ENCODE measurements around the gene WBP1L. TPM values are rescaled to one million over a fixed set of nuclear protein-coding genes. Genes with fewer than 3 reads are reported as not detected.
"Not testable (repeated sequence)": the region's sequence is repeated elsewhere in the genome, so short reads cannot be mapped to it uniquely, and the experiment has no call there.

The WBP1L gene
- polyA plus RNA-seq (2013): 16.3 TPM

DNA sequence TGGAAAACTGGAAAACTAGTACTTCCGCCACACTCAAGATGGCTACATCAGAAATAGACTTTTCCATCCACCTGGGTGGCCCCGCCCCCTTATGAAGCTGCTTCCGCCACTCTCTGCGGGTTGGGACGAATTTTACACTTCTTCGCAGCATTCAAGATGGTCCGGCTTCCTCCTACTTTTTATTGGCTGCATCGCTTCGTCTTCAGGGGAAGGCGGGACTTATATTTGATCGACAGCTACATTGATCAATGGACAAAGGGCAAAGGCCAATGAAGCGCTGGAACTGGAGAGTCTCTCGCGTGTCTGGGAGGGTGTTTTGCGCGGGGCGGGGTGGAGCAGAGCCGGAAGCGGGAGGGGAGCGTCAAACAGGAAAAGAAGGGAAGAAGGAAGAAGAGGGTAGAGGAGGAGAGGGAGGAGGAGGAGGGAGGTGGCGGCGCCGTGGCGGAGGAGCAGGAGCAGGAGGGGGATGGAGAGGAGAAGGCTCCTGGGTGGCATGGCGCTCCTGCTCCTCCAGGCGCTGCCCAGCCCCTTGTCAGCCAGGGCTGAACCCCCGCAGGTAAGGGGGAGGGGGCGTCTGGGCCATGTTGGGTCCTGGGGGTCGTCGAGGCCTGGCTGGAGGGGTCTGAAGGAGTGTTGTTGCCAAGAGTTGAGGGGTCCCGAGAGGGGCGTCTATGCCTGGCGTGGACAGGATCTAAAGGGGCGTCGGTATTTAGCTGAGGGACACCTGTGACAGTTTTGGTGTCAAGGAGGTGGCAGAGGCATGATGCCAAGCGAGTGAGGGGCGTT, at the start of gene WBP1L:
Gene WBP1L, plus strand, starts transcription at position 361 of the 786 bp plus-strand sequence. Its CDS starts 106 bp downstream, at position 467.
- Histone ChIP-seq H3K27ac (ENCODE audit: insufficient read depth in 1 of 2, low read depth in 1 of 2, low read length in 2 of 2, poor library complexity in 1 of 2, severe bottlenecking in 2 of 2) (peak within 1 kb of the TSS; percentile 67 to 84), H3K27me3 (replicated peaks in 2 of 5; ENCODE audit: control insufficient read depth in 4 of 5, insufficient read depth in 5 of 5, low read length in 4 of 5) (no peaks in the 10 kb centered on the region), H3K9me3 (ENCODE audit: control extremely low read depth in 1 of 5, control insufficient read depth in 4 of 5, insufficient read depth in 2 of 5, low read depth in 1 of 5, low read length in 4 of 5) (no peaks in the 10 kb centered on the region), H3K36me3 (ENCODE audit: control insufficient read depth in 4 of 4, insufficient read depth in 4 of 4, low read length in 3 of 4) (peaks cover 0 to 3% (median 2%) of the 10 kb centered on the region in 4 experiments), H3K4me1 (ENCODE audit: control extremely low read depth in 1 of 4, control insufficient read depth in 4 of 4, insufficient read depth in 4 of 4, low read length in 3 of 4) (peaks cover 23 to 64% (median 48%) of the 10 kb centered on the region in 4 experiments), H3K4me3 (ENCODE audit: control insufficient read depth in 1 of 7, extremely low read depth in 1 of 7, insufficient read depth in 4 of 7, low read depth in 2 of 7, low read length in 6 of 7) (peak within 1 kb of the TSS; percentile 80 to 96 (median 91))
- WGBS (ENCODE audit: insufficient coverage): 0% methylated on average over 29 of the region's 37 CpGs
- POLR2A ChIA-PET: interaction anchor here (0.6 to 1.8 kb wide), 4 partner anchors 30 to 1040 kb away, joined by 3 to 5 read pairs (median 3); partner anchors contain the start of genes ARL3 and SFXN2
- CTCF ChIA-PET: interaction anchor here (1.2 to 3.0 kb wide), 4 partner anchors 9 to 69 kb away, joined by 3 to 21 read pairs (median 4); no protein-coding TSS in a partner anchor
- peak; percentile 98 to 99 (median 99) for DNase-seq

DNA sequence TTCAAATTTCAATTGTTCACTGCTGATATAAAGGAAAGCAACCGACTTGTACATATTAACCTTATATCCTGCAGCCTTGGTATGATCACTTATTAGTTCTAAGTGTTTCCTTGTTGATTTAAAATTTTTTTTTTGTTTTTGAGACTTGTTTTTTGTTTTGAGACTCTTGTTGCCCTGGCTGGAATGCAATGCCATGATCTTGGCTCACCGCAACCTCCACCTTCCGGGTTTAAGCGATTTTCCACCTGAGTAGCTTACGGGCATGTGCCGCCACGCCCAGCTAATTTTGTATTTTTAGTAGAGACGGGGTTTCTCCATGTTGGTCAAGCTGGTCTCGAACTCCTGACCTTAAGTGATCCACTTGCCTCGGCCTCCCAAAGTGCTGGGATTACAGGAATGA, 48.3 kb upstream of the WBP1L start:
- H3K27me3 ChIP-seq (replicated peaks in 2 of 5; ENCODE audit: control insufficient read depth in 4 of 5, insufficient read depth in 5 of 5, low read length in 4 of 5); POLR2A ChIA-PET; H3K27ac ChIP-seq (ENCODE audit: insufficient read depth in 1 of 2, low read depth in 1 of 2, low read length in 2 of 2, poor library complexity in 1 of 2, severe bottlenecking in 2 of 2); DNase-seq; H3K4me1 ChIP-seq (ENCODE audit: control extremely low read depth in 1 of 4, control insufficient read depth in 4 of 4, insufficient read depth in 4 of 4, low read length in 3 of 4); H3K4me3 ChIP-seq (ENCODE audit: control insufficient read depth in 1 of 7, extremely low read depth in 1 of 7, insufficient read depth in 4 of 7, low read depth in 2 of 7, low read length in 6 of 7); H3K9me3 ChIP-seq (ENCODE audit: control extremely low read depth in 1 of 5, control insufficient read depth in 4 of 5, insufficient read depth in 2 of 5, low read depth in 1 of 5, low read length in 4 of 5): not testable (repeated sequence)
- 100% methylated on average over 5 of the region's 10 CpGs for WGBS (ENCODE audit: insufficient coverage)
- H3K36me3 ChIP-seq (ENCODE audit: control insufficient read depth in 4 of 4, insufficient read depth in 4 of 4, low read length in 3 of 4): peaks cover 0 to 18% (median 10%) of the 10 kb centered on the region in 4 experiments
- CTCF ChIA-PET: interaction anchor here (0.9 to 1.4 kb wide), 2 partner anchors 49 to 112 kb away, joined by 3 to 4 read pairs; no protein-coding TSS in a partner anchor

DNA sequence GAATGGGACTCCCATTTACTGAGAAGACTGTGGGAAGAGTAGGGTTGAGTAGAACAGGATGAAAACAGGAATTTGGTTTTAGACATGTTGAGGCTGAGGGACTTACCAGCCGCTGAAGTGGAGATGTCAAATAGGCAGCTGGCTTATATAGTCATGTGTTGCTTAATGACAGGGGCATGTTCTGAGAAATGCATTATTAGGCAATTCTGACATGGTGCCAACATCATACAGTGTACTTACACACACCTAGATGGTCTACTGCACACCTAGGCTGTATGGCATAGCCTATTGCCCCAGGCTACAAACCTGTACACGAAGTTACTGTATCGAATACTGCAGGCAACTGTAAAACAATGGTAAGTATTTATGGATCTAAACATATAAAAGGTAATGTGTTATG, 47.0 kb upstream of the WBP1L start:
- CTCF ChIA-PET: interaction anchor here (0.7 to 1.4 kb wide), 5 partner anchors 10 to 113 kb away, joined by 3 to 5 read pairs (median 4); no protein-coding TSS in a partner anchor
- no peak for DNase-seq
- Histone ChIP-seq H3K27me3 (replicated peaks in 2 of 5; ENCODE audit: control insufficient read depth in 4 of 5, insufficient read depth in 5 of 5, low read length in 4 of 5) (no peaks in the 10 kb centered on the region), H3K4me1 (ENCODE audit: control extremely low read depth in 1 of 4, control insufficient read depth in 4 of 4, insufficient read depth in 4 of 4, low read length in 3 of 4) (no peaks in the 10 kb centered on the region), H3K9me3 (ENCODE audit: control extremely low read depth in 1 of 5, control insufficient read depth in 4 of 5, insufficient read depth in 2 of 5, low read depth in 1 of 5, low read length in 4 of 5) (no peaks in the 10 kb centered on the region), H3K4me3 (ENCODE audit: control insufficient read depth in 1 of 7, extremely low read depth in 1 of 7, insufficient read depth in 4 of 7, low read depth in 2 of 7, low read length in 6 of 7) (no peak overlapping the region), H3K27ac (ENCODE audit: insufficient read depth in 1 of 2, low read depth in 1 of 2, low read length in 2 of 2, poor library complexity in 1 of 2, severe bottlenecking in 2 of 2) (no peak overlapping the region), H3K36me3 (ENCODE audit: control insufficient read depth in 4 of 4, insufficient read depth in 4 of 4, low read length in 3 of 4) (peaks cover 0 to 18% (median 12%) of the 10 kb centered on the region in 4 experiments)
- WGBS (ENCODE audit: insufficient coverage): 100% methylated on average over 1 of the region's 3 CpGs
- POLR2A ChIA-PET: no interaction called here

DNA sequence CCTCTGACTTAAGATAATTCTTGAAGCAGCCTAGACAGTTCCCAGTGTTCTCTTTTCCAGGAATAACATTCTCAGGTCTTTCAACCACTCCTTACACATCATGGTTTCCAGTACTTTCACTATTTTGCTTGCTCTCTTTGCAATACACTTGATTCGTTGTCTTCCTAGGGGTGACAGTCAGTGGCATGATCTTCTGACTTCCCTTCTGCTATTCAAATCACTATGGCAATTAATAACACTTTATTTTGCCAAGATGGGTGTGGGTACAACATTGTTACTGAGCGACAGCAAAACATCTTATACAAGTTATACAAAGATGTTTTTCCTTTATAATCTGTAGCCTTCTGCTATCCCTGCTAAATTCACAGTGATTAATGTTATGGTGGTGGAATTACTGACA, 44.9 kb upstream of the WBP1L start:
- CTCF ChIA-PET: no interaction called here
- POLR2A ChIA-PET: interaction anchor here (0.6 kb wide), 1 partner anchor 1455 kb away, joined by 3 read pairs; no protein-coding TSS in a partner anchor
- Histone ChIP-seq H3K4me1 (ENCODE audit: control extremely low read depth in 1 of 4, control insufficient read depth in 4 of 4, insufficient read depth in 4 of 4, low read length in 3 of 4) (no peaks in the 10 kb centered on the region), H3K36me3 (ENCODE audit: control insufficient read depth in 4 of 4, insufficient read depth in 4 of 4, low read length in 3 of 4) (peaks cover 0 to 18% (median 12%) of the 10 kb centered on the region in 4 experiments), H3K27me3 (replicated peaks in 2 of 5; ENCODE audit: control insufficient read depth in 4 of 5, insufficient read depth in 5 of 5, low read length in 4 of 5) (no peaks in the 10 kb centered on the region), H3K27ac (ENCODE audit: insufficient read depth in 1 of 2, low read depth in 1 of 2, low read length in 2 of 2, poor library complexity in 1 of 2, severe bottlenecking in 2 of 2) (no peak overlapping the region), H3K9me3 (ENCODE audit: control extremely low read depth in 1 of 5, control insufficient read depth in 4 of 5, insufficient read depth in 2 of 5, low read depth in 1 of 5, low read length in 4 of 5) (no peaks in the 10 kb centered on the region), H3K4me3 (ENCODE audit: control insufficient read depth in 1 of 7, extremely low read depth in 1 of 7, insufficient read depth in 4 of 7, low read depth in 2 of 7, low read length in 6 of 7) (no peak overlapping the region)
- no peak for DNase-seq
- WGBS (ENCODE audit: insufficient coverage): 100% methylated on average over 1 of the region's 2 CpGs

DNA sequence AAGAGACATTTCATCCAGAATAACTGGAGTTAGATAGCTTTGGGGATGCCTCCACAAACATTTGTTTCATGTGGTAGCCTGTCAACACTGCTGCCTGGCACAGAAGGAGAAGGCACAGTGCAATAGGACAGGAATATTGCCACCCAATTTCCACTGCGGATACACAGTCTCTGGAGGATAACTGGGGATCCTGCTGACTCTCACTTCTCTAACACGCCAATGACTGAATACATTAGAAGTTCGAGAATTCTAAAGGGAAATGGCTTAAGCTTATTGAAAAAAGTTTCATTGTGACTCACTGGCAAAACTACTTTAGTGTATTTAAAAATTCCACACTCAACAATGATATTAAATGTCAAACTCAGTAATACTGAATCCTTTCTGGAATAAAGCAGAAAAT, 42.5 kb upstream of the WBP1L start:
- WGBS (ENCODE audit: insufficient coverage): no CpG with 5 or more reads among the region's 3 CpGs

GRCh38 chr10:102701796-102702195, 42.0 kb upstream of the WBP1L start:
- no CpG with 5 or more reads among the region's 3 CpGs for WGBS (ENCODE audit: insufficient coverage)
- no peak for DNase-seq
- Histone ChIP-seq H3K4me3 (ENCODE audit: control insufficient read depth in 1 of 7, extremely low read depth in 1 of 7, insufficient read depth in 4 of 7, low read depth in 2 of 7, low read length in 6 of 7) (no peak overlapping the region), H3K27ac (ENCODE audit: insufficient read depth in 1 of 2, low read depth in 1 of 2, low read length in 2 of 2, poor library complexity in 1 of 2, severe bottlenecking in 2 of 2) (no peak overlapping the region), H3K4me1 (ENCODE audit: control extremely low read depth in 1 of 4, control insufficient read depth in 4 of 4, insufficient read depth in 4 of 4, low read length in 3 of 4) (no peaks in the 10 kb centered on the region), H3K9me3 (ENCODE audit: control extremely low read depth in 1 of 5, control insufficient read depth in 4 of 5, insufficient read depth in 2 of 5, low read depth in 1 of 5, low read length in 4 of 5) (no peaks in the 10 kb centered on the region), H3K27me3 (replicated peaks in 2 of 5; ENCODE audit: control insufficient read depth in 4 of 5, insufficient read depth in 5 of 5, low read length in 4 of 5) (no peaks in the 10 kb centered on the region), H3K36me3 (ENCODE audit: control insufficient read depth in 4 of 4, insufficient read depth in 4 of 4, low read length in 3 of 4) (peaks cover 0 to 18% (median 10%) of the 10 kb centered on the region in 4 experiments)
- ChIA-PET POLR2A (no interaction called here), CTCF (interaction anchor here (0.6 to 1.4 kb wide), 4 partner anchors 19 to 52 kb away, joined by 3 to 7 read pairs (median 4); no protein-coding TSS in a partner anchor)

More for the DNA sequence above, 42.5 kb upstream of the WBP1L start:
- no peaks in the 10 kb centered on the region for H3K4me1 ChIP-seq (ENCODE audit: control extremely low read depth in 1 of 4, control insufficient read depth in 4 of 4, insufficient read depth in 4 of 4, low read length in 3 of 4)
- no peaks in the 10 kb centered on the region for H3K9me3 ChIP-seq (ENCODE audit: control extremely low read depth in 1 of 5, control insufficient read depth in 4 of 5, insufficient read depth in 2 of 5, low read depth in 1 of 5, low read length in 4 of 5)
- H3K27me3 ChIP-seq (replicated peaks in 2 of 5; ENCODE audit: control insufficient read depth in 4 of 5, insufficient read depth in 5 of 5, low read length in 4 of 5): no peaks in the 10 kb centered on the region
- peaks cover 0 to 18% (median 12%) of the 10 kb centered on the region in 4 experiments for H3K36me3 ChIP-seq (ENCODE audit: control insufficient read depth in 4 of 4, insufficient read depth in 4 of 4, low read length in 3 of 4)
- ChIA-PET CTCF (interaction anchor here (1.4 kb wide), 1 partner anchor 23 kb away, joined by 7 read pairs; no protein-coding TSS in a partner anchor), POLR2A (no interaction called here)
- H3K27ac ChIP-seq (ENCODE audit: insufficient read depth in 1 of 2, low read depth in 1 of 2, low read length in 2 of 2, poor library complexity in 1 of 2, severe bottlenecking in 2 of 2): no peak overlapping the region
- DNase-seq: no peak
- no peak overlapping the region for H3K4me3 ChIP-seq (ENCODE audit: control insufficient read depth in 1 of 7, extremely low read depth in 1 of 7, insufficient read depth in 4 of 7, low read depth in 2 of 7, low read length in 6 of 7)

- ChIA-PET POLR2A (no interaction called here), CTCF (no interaction called here)
- H3K27me3 ChIP-seq (replicated peaks in 2 of 5; ENCODE audit: control insufficient read depth in 4 of 5, insufficient read depth in 5 of 5, low read length in 4 of 5): no peaks in the 10 kb centered on the region
- H3K36me3 ChIP-seq (ENCODE audit: control insufficient read depth in 4 of 4, insufficient read depth in 4 of 4, low read length in 3 of 4): peaks cover 0 to 15% (median 10%) of the 10 kb centered on the region in 4 experiments
- no peak overlapping the region for H3K27ac ChIP-seq (ENCODE audit: insufficient read depth in 1 of 2, low read depth in 1 of 2, low read length in 2 of 2, poor library complexity in 1 of 2, severe bottlenecking in 2 of 2)
- no peak for DNase-seq
- no peak overlapping the region for H3K4me3 ChIP-seq (ENCODE audit: control insufficient read depth in 1 of 7, extremely low read depth in 1 of 7, insufficient read depth in 4 of 7, low read depth in 2 of 7, low read length in 6 of 7)
- no peaks in the 10 kb centered on the region for H3K9me3 ChIP-seq (ENCODE audit: control extremely low read depth in 1 of 5, control insufficient read depth in 4 of 5, insufficient read depth in 2 of 5, low read depth in 1 of 5, low read length in 4 of 5)
- H3K4me1 ChIP-seq (ENCODE audit: control extremely low read depth in 1 of 4, control insufficient read depth in 4 of 4, insufficient read depth in 4 of 4, low read length in 3 of 4): peaks cover 0 to 2% (median 0%) of the 10 kb centered on the region in 4 experiments
- 100% methylated on average over 2 of the region's 2 CpGs for WGBS (ENCODE audit: insufficient coverage)
Observed at GRCh38 chr10:102702742-102703141, 41.0 kb upstream of the WBP1L start.

All from common myeloid progenitor, CD34-positive (primary cell).